Right ventricle myocardium inferior (tissue), 1 donor: ENCODE data around the gene RFC2. TPM values are rescaled to one million over a fixed set of nuclear protein-coding genes. Genes with fewer than 3 reads are reported as not detected.

Experiments used
- ATAC-seq: fragments of 200-7000 bp; cut with Tn5 transposase; one replicate; pipeline ENCODE4 v1.9.1; 2020; ENCODE audit warnings: mild to moderate bottlenecking, moderate library complexity
- DNase-seq: peaks from one replicate; pipeline ENCODE4 v3.0.0; 2021; ENCODE audit errors: missing footprints
- intact Hi-C: fragments of 100-400 bp; cut with DNase I; formaldehyde crosslinking; loops from one replicate; pipeline ENCODE4 v1.11.0; 2022
- total RNA-seq: library from RNA; stranded (reverse); fragmentation: NEBNext Ultra II Directional; extraction: Animal tissue kit (Norgen Biotek cat#: 25700); gene quantifications from one replicate; pipeline ENCODE4 v1.2.1, GENCODE V29; 2021
- donor health status: DM: no; HTN: yes; CAD: no; lungs with severe emphysema.

Gene RFC2
- total RNA-seq, 1 donor from 2014 or later: 12.4 TPM

- intact Hi-C loops: loop anchor here (5.0 kb wide), 1 partner anchor 95 kb away; no protein-coding TSS in a partner anchor
- DNase-seq (no peak), ATAC-seq (no peak)
Observed at GRCh38 chr7:74287303-74288033, 33.3 kb upstream of the RFC2 start.

- no peak for ATAC-seq
- DNase-seq: no peak
- intact Hi-C loops: loop anchor here (5.0 kb wide), 1 partner anchor 96 kb away; no protein-coding TSS in a partner anchor
Observed at GRCh38 chr7:74286131-74286530, 31.9 kb upstream of the RFC2 start.

DNA sequence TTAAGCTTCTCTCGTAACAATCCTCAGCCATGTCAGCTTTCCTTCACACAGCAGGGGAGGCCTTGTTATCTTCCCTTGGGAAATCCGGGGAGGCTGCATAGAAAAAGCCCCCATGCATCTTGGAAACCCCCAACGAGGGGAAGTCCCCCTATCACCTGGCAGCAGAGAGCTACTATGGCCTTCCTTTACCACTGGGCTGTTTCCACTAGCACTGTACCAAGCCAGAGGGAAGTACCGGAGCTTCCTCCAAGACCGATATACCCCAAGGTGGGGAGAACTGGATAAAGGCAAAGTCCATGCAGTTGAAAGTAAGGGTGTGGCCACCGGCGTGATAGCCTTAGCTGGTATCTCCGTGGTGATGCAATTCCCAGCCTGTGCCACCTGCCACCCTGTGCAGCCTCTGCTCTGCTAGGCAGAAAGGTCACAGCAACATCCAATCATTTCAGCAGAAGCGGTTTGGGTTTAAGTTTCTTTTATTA, 30.6 kb upstream of the RFC2 start:
- intact Hi-C loops: loop anchor here (5.0 kb wide), 1 partner anchor 97 kb away; no protein-coding TSS in a partner anchor
- peak; percentile 27 for DNase-seq
- no peak for ATAC-seq

GRCh38 chr7:74283858-74284447, 29.8 kb upstream of the RFC2 start:
- intact Hi-C loops: no loop called here
- ATAC-seq: no peak
- DNase-seq: peak; percentile 62

DNA sequence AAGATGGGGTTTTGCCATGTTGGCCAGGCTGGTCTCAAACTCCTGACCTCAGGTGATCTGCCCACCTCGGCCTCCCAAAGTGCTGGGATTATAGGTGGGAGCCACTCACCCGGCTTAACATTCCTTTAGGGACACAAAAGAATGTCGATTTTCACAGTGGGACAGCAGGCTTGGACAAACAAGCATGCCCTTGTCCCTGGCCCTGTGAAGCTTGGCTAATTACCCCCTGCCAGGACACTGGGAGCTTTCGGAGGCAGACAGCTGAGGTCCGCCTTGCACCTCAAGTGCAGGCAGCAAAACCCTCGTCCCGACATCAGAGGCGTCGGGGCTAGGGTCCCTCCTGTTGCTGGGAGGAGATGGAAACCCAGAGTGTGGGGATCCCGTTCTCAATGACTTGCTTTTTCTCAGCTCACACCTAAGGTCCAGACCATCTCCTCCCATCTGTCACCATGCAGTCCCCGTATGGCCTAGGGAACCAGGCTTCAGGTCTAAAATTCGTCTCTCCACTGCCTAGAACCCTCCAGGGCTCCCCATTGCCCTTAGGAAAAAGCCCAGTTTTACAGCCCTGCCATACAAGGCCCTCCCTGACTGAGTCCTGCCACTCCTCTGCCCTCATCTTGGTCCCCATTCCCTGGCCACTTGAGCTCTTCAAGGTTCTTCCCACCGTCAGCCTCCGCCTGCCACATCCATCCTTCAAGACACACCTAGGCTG, 28.7 kb upstream of the RFC2 start:
- DNase-seq (no peak), ATAC-seq (no peak)
- intact Hi-C loops: no loop called here

- no peak for ATAC-seq
- intact Hi-C loops: no loop called here
Observed at GRCh38 chr7:74280985-74281384, 26.8 kb upstream of the RFC2 start.

DNA sequence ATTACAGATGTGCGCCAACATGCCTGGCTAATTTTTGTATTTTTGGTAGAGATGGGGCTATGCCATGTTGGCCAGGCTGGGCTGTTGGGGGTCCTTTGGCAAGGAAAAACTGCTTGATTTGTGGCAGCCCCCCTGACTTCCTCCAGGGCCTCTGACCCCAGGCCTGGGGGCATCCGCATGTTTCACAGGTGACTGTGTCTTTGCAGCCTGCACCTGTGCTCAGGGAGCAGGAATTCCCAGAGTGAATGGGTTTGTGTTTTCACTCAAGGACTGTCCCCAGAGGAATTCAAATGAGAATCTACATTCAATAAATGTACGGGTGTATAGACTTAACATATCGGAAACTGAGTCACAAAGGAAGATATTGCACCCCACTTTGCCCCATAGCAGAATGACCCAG, 23.4 kb upstream of the RFC2 start:
- ATAC-seq (no peak), DNase-seq (no peak)
- intact Hi-C loops: no loop called here

More at GRCh38 chr7:74280985-74281384, 26.8 kb upstream of the RFC2 start:
- no peak for DNase-seq

DNA sequence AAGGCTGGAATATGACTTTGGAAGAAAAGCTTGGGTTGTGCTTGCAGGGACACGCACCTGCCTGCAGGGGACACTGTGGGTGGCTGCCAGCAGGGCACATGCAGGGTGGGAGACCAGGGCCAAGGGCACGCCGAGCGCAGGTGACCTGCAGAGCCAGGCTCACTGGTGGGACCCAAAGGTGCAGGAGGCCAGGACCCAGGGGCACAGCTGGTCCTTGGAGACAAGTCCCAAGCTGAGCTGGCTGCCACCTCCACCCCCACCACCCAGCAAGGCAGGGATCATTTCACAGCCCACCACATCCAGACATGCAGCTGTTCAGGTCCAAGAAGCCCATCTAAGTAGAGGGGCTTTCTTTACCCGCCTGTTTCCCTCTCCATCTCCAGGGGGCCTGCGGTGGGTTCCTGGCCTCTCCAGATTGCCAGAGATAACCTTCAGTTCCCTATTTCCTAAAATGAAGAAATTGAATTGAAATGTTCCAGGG, 21.2 kb upstream of the RFC2 start:
- intact Hi-C loops: no loop called here

DNA sequence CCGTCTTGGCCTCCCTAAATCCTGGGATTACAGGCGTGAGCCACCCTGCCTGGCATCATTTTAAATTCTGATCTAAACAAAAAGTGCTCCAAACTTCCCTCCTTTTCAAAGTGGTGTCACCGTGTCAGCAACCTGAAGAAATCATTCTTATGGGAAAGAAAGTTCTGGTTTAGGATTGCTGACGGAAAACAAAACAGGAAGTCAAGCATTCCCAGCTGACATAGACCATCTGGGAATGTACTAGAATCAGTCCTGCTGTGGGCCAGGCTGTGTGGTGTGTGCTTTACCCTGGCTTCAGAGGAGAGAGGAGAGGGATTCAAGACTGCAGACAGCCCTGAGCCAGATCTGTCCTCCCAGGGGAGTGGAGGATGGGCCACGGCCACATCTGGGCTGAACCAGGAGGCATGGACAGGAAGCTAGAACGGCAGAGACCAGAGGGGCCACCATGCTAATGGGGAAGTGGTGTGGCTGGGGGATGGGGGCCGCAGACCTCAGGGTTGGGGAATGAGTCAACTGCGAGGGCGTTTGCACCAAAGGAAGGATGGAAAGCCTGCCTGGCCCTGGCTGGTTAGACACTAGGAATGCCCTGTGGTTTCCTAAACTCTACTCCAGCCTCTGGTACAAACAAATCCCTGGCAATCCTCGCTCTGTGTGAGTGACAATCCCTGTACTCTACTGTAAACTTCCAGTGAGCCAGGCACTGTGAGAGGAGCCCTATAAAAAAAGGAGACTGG, 18.3 kb upstream of the RFC2 start:
- intact Hi-C loops: no loop called here
- peak; percentile 80 for ATAC-seq
- peak; percentile 86 for DNase-seq

More for the DNA sequence above, 21.2 kb upstream of the RFC2 start:
- ATAC-seq: no peak
- DNase-seq: peak; percentile 72

- DNase-seq: no peak
- ATAC-seq: no peak
- intact Hi-C loops: no loop called here
Observed at GRCh38 chr7:74271742-74272141, 17.5 kb upstream of the RFC2 start.

GRCh38 chr7:74269757-74270277, 15.6 kb upstream of the RFC2 start:
- intact Hi-C loops: no loop called here
- ATAC-seq (peak; percentile 54), DNase-seq (no peak)

GRCh38 chr7:74267756-74268565, 13.8 kb upstream of the RFC2 start:
- intact Hi-C loops: no loop called here
- ATAC-seq (no peak), DNase-seq (no peak)

GRCh38 chr7:74266191-74266963, 12.2 kb upstream of the RFC2 start:
- ATAC-seq (no peak), DNase-seq (no peak)
- intact Hi-C loops: no loop called here

- DNase-seq (no peak), ATAC-seq (no peak)
- intact Hi-C loops: no loop called here
Observed at GRCh38 chr7:74263399-74264120, 9.4 kb upstream of the RFC2 start.

DNA sequence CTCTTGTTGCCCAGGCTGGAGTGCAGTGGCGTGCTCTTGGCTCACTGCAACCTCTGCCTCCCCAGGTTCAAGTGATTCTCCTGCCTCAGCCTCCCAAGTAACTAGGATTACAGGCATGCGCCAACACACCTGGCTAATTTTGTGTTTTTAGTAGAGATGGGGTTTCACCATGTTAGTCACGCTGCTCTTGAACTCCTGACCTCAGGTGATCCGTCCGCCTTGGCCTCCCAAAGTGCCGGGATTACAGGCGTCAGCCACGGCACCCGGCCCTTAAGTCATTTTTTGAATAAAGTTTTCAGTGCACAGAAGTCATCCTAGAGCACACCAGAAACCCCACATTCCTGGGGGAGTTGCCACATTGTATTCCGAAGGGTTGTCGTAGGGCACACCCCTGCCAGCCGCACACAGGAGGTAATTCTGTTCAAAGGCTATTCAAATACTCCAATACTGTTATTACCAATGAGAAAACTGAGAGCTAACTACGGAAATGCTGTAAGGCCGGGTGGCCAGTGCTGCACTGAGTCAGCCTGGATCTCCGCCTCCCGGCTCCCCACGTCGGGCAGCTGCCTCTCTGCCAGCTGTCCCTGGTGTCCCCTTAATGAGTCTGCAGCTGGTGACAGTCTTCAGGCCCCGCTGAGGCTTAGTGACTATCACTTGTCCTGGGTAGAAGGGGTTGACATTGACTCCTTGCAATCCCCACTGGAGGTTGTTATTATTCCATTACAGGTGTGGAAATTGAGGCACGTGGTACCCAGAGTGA, 8.6 kb upstream of the RFC2 start:
- ATAC-seq: no peak
- no peak for DNase-seq
- intact Hi-C loops: no loop called here

DNA sequence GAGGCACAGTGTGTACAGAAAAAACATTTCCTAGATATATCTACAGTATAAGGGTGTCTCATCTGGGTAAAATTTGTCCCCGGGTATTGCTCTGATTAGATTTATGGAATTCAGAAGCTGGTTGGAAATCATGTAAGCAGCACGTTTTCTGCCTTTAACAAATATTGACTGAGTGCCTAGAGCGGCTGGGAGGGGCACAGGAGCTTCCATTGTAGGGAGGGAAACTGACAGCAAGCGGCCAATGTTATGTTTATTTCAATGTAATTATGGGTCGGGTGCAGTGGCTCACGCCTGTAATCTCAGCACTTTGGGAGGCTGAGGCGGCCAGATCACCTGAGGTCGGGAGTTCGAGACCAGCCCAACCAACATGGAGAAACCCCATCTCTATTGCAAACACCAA, 4.4 kb upstream of the RFC2 start:
- no peak for DNase-seq
- intact Hi-C loops: loop anchor here (5.0 kb wide), 1 partner anchor 34 kb away; no protein-coding TSS in a partner anchor
- ATAC-seq: no peak
